Measurements from ENCODE around the gene MYO1D. TPM values are rescaled to one million over a fixed set of nuclear protein-coding genes. Genes with fewer than 3 reads are reported as not detected.

The MYO1D gene
- total and polyA plus RNA-seq, 4 donors = 4.5 to 22.9 (median 13.3) TPM

- H3K9ac ChIP-seq (ENCODE audit: low read depth in 1 of 2, low read length in 2 of 2) = no peak overlapping the region
- no peaks in the 10 kb centered on the region for H3K4me1 ChIP-seq (ENCODE audit: control insufficient read depth in 4 of 4, insufficient read depth in 4 of 4, low read length in 3 of 4)
- no peak overlapping the region for H3K4me3 ChIP-seq (ENCODE audit: low read depth in 1 of 3, low read length in 3 of 3)
- no peak overlapping the region for H3K27ac ChIP-seq (ENCODE audit: low read depth in 1 of 2, low read length in 2 of 2)
- 89% methylated on average over 7 of the region's 7 CpGs for WGBS
- H3K36me3 ChIP-seq (ENCODE audit: control insufficient read depth in 4 of 4, insufficient read depth in 3 of 4, low read depth in 1 of 4, low read length in 3 of 4) = no peaks in the 10 kb centered on the region
- no peaks in the 10 kb centered on the region for H3K9me3 ChIP-seq (ENCODE audit: control insufficient read depth in 4 of 4, low read length in 3 of 4)
- TF ChIP-seq REST (IDR thresholded peaks at IDR 0.05) (no peak), HNF4G (IDR thresholded peaks at IDR 0.05) (no peak), SP1 (IDR thresholded peaks at IDR 0.05) (no peak), ATF3 (IDR thresholded peaks at IDR 0.05) (no peak), FOXA1 (IDR thresholded peaks at IDR 0.05) (no peak), GABPA (IDR thresholded peaks at IDR 0.05 in 1 of 2, conservative IDR thresholded peaks at IDR 0.05 in 1 of 2) (no peak), MAX (IDR thresholded peaks at IDR 0.05) (no peak), YY1 (IDR thresholded peaks at IDR 0.05) (no peak), ZBTB33 (IDR thresholded peaks at IDR 0.05) (no peak), JUND (IDR thresholded peaks at IDR 0.05) (no peak), NR2F2 (IDR thresholded peaks at IDR 0.05) (no peak), RXRA (IDR thresholded peaks at IDR 0.05) (no peak), TAF1 (conservative IDR thresholded peaks at IDR 0.05) (no peak), EGR1 (IDR thresholded peaks at IDR 0.05; ENCODE audit: low read depth in 2 of 2) (no peak), FOXA2 (IDR thresholded peaks at IDR 0.05) (no peak), HNF4A (conservative IDR thresholded peaks at IDR 0.05) (no peak), RAD21 (IDR thresholded peaks at IDR 0.05) (no peak)
- H3K27me3 ChIP-seq (ENCODE audit: control insufficient read depth in 4 of 4, insufficient read depth in 4 of 4, low read length in 3 of 4) = no peaks in the 10 kb centered on the region
- no peak for DNase-seq (ENCODE audit: low spot score)
These were observed 62.1 kb downstream of the MYO1D start for GRCh38 chr17:32814836-32815235.

- WGBS = 92% methylated on average over 3 of the region's 3 CpGs
These were observed 63.9 kb downstream of the MYO1D start for GRCh38 chr17:32813021-32813420.

More at GRCh38 chr17:32813021-32813420, 63.9 kb downstream of the MYO1D start:
- Histone ChIP-seq H3K9ac (ENCODE audit: low read depth in 1 of 2, low read length in 2 of 2) (no peak overlapping the region), H3K36me3 (ENCODE audit: control insufficient read depth in 4 of 4, insufficient read depth in 3 of 4, low read depth in 1 of 4, low read length in 3 of 4) (no peaks in the 10 kb centered on the region), H3K4me1 (ENCODE audit: control insufficient read depth in 4 of 4, insufficient read depth in 4 of 4, low read length in 3 of 4) (no peaks in the 10 kb centered on the region), H3K9me3 (ENCODE audit: control insufficient read depth in 4 of 4, low read length in 3 of 4) (no peaks in the 10 kb centered on the region), H3K27ac (ENCODE audit: low read depth in 1 of 2, low read length in 2 of 2) (no peak overlapping the region), H3K4me3 (ENCODE audit: low read depth in 1 of 3, low read length in 3 of 3) (no peak overlapping the region), H3K27me3 (ENCODE audit: control insufficient read depth in 4 of 4, insufficient read depth in 4 of 4, low read length in 3 of 4) (no peaks in the 10 kb centered on the region)
- TF ChIP-seq JUND (IDR thresholded peaks at IDR 0.05) (no peak), GABPA (IDR thresholded peaks at IDR 0.05 in 1 of 2, conservative IDR thresholded peaks at IDR 0.05 in 1 of 2) (no peak), MAX (IDR thresholded peaks at IDR 0.05) (no peak), FOXA2 (IDR thresholded peaks at IDR 0.05) (no peak), TAF1 (conservative IDR thresholded peaks at IDR 0.05) (no peak), RAD21 (IDR thresholded peaks at IDR 0.05) (no peak), ZBTB33 (IDR thresholded peaks at IDR 0.05) (no peak), SP1 (IDR thresholded peaks at IDR 0.05) (no peak), FOXA1 (IDR thresholded peaks at IDR 0.05) (no peak), NR2F2 (IDR thresholded peaks at IDR 0.05) (no peak)
- no peak for DNase-seq (ENCODE audit: low spot score)

Data from liver (tissue), 9 donors.